Measurements from ENCODE around the gene SFTPA1.
"Not testable (repeated sequence)": the region's sequence is repeated elsewhere in the genome, so short reads cannot be mapped to it uniquely, and the experiment has no call there.

The SFTPA1 gene

GRCh38 chr10:79615577-79615976 lies 4.8 kb downstream of the SFTPA1 start:
- no peak overlapping the region for H3K4me3 ChIP-seq (ENCODE audit: control insufficient read depth, low read depth, low read length)
- DNase-seq (ENCODE audit: low read depth), result no peak
- TF ChIP-seq CTCF (conservative IDR thresholded peaks at IDR 0.05; ENCODE audit: control insufficient read depth, insufficient read depth, low read depth, low read length), result no peak

GRCh38 chr10:79616164-79616563 lies 5.4 kb downstream of the SFTPA1 start:
- DNase-seq (ENCODE audit: low read depth), result no peak
- no peak overlapping the region for H3K4me3 ChIP-seq (ENCODE audit: control insufficient read depth, low read depth, low read length)
- no peak for TF ChIP-seq CTCF (conservative IDR thresholded peaks at IDR 0.05; ENCODE audit: control insufficient read depth, insufficient read depth, low read depth, low read length)

GRCh38 chr10:79623663-79624062 lies 12.9 kb downstream of the SFTPA1 start:
- not testable (repeated sequence) for DNase-seq (ENCODE audit: low read depth); H3K4me3 ChIP-seq (ENCODE audit: control insufficient read depth, low read depth, low read length)

DNA sequence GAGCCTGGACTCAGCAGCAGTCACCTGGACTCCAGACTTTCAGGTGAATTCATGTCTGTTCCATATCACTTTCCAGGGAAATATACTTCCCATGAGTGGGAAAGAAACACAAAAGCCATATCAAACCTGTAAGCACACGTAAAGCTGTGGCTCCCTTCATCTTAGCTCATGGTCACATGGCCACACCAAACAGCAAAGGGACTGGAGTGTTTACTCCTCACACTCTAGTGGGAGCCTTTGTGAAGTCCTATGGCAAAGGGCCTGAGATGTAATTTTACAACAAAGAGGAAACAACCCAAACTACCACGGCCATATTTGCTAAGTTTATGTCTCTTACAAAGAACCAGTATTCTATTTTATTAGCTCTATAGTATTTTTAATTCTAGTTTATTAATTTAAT lies 16.3 kb downstream of the SFTPA1 start:
- H3K4me3 ChIP-seq (ENCODE audit: control insufficient read depth, low read depth, low read length), result no peak overlapping the region
- no peak for DNase-seq (ENCODE audit: low read depth)
- TF ChIP-seq CTCF (conservative IDR thresholded peaks at IDR 0.05; ENCODE audit: control insufficient read depth, insufficient read depth, low read depth, low read length), result no peak

- H3K4me3 ChIP-seq (ENCODE audit: control insufficient read depth, low read depth, low read length), result no peak overlapping the region
These were observed 17.3 kb downstream of the SFTPA1 start for GRCh38 chr10:79628083-79628482.

DNA sequence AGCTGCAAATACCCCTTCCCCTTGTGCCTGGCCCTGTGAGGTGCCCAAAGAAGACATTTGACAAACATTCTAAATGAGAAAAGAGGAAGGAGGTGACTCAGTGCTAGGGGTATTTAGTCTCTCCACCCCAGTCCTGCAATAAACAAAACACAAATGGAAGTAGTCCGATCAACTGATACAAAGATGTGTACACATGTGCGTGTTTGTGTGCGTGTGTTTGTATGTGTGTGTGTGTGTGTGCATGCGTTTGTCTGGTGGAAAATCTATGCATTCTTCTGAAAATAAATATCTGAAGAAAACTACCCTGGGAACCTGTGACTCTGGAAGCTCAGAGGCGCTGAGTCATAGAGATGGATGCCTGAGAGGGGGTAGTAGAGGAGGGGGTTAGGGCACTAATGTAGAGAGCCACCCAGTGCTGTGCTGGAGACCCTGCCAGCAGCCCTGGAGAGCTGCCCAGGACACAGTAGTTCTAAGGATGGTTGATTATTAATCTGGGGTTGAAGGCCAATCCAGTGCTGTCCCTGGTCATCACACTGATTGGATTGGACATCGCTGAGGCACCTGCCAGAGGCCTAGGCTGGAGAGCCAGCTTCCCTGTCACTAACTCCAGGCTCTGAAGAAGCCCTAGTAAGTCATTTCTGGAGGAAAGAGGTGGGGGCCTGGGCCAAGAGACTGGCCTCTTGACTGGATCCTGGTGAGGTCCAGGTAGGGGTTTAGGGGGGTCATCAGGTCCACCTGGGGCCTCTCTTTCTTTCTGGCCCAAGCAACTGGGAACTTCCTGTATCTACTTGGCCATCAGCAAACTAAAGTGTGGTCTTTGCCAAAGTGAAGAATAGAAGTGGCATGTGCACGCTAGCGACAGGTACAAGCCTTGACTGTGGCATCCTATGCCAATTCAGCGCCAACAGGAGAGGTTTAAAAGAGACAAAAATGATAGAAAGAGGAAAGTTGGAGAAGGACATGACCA lies 18.5 kb downstream of the SFTPA1 start:
- TF ChIP-seq CTCF (conservative IDR thresholded peaks at IDR 0.05; ENCODE audit: control insufficient read depth, insufficient read depth, low read depth, low read length), result no peak
- no peak overlapping the region for H3K4me3 ChIP-seq (ENCODE audit: control insufficient read depth, low read depth, low read length)
- no peak for DNase-seq (ENCODE audit: low read depth)

More at GRCh38 chr10:79628083-79628482, 17.3 kb downstream of the SFTPA1 start:
- no peak for DNase-seq (ENCODE audit: low read depth)
- no peak for TF ChIP-seq CTCF (conservative IDR thresholded peaks at IDR 0.05; ENCODE audit: control insufficient read depth, insufficient read depth, low read depth, low read length)

- no peak for TF ChIP-seq CTCF (conservative IDR thresholded peaks at IDR 0.05; ENCODE audit: control insufficient read depth, insufficient read depth, low read depth, low read length)
- H3K4me3 ChIP-seq (ENCODE audit: control insufficient read depth, low read depth, low read length), result no peak overlapping the region
- no peak for DNase-seq (ENCODE audit: low read depth)
These were observed 19.2 kb downstream of the SFTPA1 start for GRCh38 chr10:79629955-79630327.

DNA sequence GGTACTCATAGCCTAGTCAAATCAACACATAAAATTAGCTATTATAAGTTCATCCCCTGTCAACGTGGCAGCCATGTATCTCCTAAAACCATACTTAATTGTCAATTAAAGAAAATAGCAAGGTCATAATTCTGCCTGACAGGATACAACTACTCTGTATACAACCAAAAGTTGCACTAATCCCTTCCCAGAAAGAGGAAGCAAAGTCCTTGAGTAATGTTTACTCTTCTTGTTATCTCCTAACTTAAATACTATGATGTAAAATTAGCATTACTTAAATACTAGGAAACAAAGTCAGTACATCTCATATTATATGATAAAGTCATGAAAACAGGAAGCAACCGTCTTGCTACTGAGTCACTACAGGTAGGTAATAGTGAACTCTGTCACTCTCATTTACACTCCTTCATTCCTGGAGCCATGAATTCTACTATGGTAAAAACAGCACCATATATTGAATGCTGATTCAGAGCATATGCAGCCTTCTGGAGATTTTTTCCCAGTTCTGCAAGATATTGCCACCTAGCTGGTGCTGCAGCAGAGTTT lies 26.0 kb downstream of the SFTPA1 start:
- not testable (repeated sequence) for H3K4me3 ChIP-seq (ENCODE audit: control insufficient read depth, low read depth, low read length); DNase-seq (ENCODE audit: low read depth)
